ENCODE measurements around the gene LRRC4C. TPM values are rescaled to one million over a fixed set of nuclear protein-coding genes. Genes with fewer than 3 reads are reported as not detected.

LRRC4C gene
- total RNA-seq, 1 donor from 2014 or later, result not detected

- no peak for DNase-seq (ENCODE audit: low read depth, low spot score)
Observed at GRCh38 chr11:40514124-40514523, 945.3 kb downstream of the LRRC4C start.

- DNase-seq (ENCODE audit: low read depth, low spot score), result no peak
Observed at GRCh38 chr11:40513281-40513680, 946.2 kb downstream of the LRRC4C start.

- no peak for DNase-seq (ENCODE audit: low read depth, low spot score)
Observed at GRCh38 chr11:40508303-40508702, 951.1 kb downstream of the LRRC4C start.

- DNase-seq (ENCODE audit: low read depth, low spot score), result no peak
Observed at GRCh38 chr11:40506226-40506625, 953.2 kb downstream of the LRRC4C start.

- no peak for DNase-seq (ENCODE audit: low read depth, low spot score)
Observed at GRCh38 chr11:40491341-40491740, 968.1 kb downstream of the LRRC4C start.

- DNase-seq (ENCODE audit: low read depth, low spot score), result no peak
Observed at GRCh38 chr11:40467771-40468170, 991.7 kb downstream of the LRRC4C start.

- no peak for DNase-seq (ENCODE audit: low read depth, low spot score)
Observed at GRCh38 chr11:40445391-40445790, 1014.1 kb downstream of the LRRC4C start.

GRCh38 chr11:40444151-40444550, 1015.3 kb downstream of the LRRC4C start:
- DNase-seq (ENCODE audit: low read depth, low spot score), result no peak

- no peak for DNase-seq (ENCODE audit: low read depth, low spot score)
Observed at GRCh38 chr11:40435344-40435743, 1024.1 kb downstream of the LRRC4C start.

GRCh38 chr11:40434926-40435325, 1024.5 kb downstream of the LRRC4C start:
- no peak for DNase-seq (ENCODE audit: low read depth, low spot score)

- DNase-seq (ENCODE audit: low read depth, low spot score), result no peak
Observed at GRCh38 chr11:40432358-40432757, 1027.1 kb downstream of the LRRC4C start.

GRCh38 chr11:40425168-40425567, 1034.3 kb downstream of the LRRC4C start:
- DNase-seq (ENCODE audit: low read depth, low spot score), result no peak

- DNase-seq (ENCODE audit: low read depth, low spot score), result no peak
Observed at GRCh38 chr11:40421208-40421981, 1038.1 kb downstream of the LRRC4C start.

GRCh38 chr11:40417627-40418026, 1041.8 kb downstream of the LRRC4C start:
- DNase-seq (ENCODE audit: low read depth, low spot score), result no peak

GRCh38 chr11:40407355-40407754, 1052.1 kb downstream of the LRRC4C start:
- DNase-seq (ENCODE audit: low read depth, low spot score), result no peak

GRCh38 chr11:40405614-40406013, 1053.8 kb downstream of the LRRC4C start:
- DNase-seq (ENCODE audit: low read depth, low spot score), result no peak

GRCh38 chr11:40403321-40403720, 1056.1 kb downstream of the LRRC4C start:
- DNase-seq (ENCODE audit: low read depth, low spot score), result no peak

- DNase-seq (ENCODE audit: low read depth, low spot score), result no peak
Observed at GRCh38 chr11:40401132-40401853, 1058.2 kb downstream of the LRRC4C start.

GRCh38 chr11:40397141-40397540, 1062.3 kb downstream of the LRRC4C start:
- no peak for DNase-seq (ENCODE audit: low read depth, low spot score)

- no peak for DNase-seq (ENCODE audit: low read depth, low spot score)
Observed at GRCh38 chr11:40393511-40393910, 1065.9 kb downstream of the LRRC4C start.

- no peak for DNase-seq (ENCODE audit: low read depth, low spot score)
Observed at GRCh38 chr11:40391679-40392078, 1067.8 kb downstream of the LRRC4C start.

- no peak for DNase-seq (ENCODE audit: low read depth, low spot score)
Observed at GRCh38 chr11:40388097-40388818, 1071.2 kb downstream of the LRRC4C start.

All from pulmonary artery endothelial cell (primary cell).